HG02970 (cell line): ENCODE results near the gene PYGM.
A peak's percentile ranks its signal among the peaks of the same experiment; 100 is the strongest.

Experiments
- ATAC-seq: cut with Tn5 transposase; IDR thresholded peaks from one replicate; pipeline ENCODE4 v1.9.1; 2021; ENCODE audit warnings: mild to moderate bottlenecking, moderate library complexity, moderate number of reproducible peaks; ENCODE audit not compliant: unreplicated experiment, low FRiP score

PYGM gene

GRCh38 chr11:64792482-64792881, 32.7 kb upstream of the PYGM start:
- no peak for ATAC-seq

GRCh38 chr11:64791781-64792291, 32.1 kb upstream of the PYGM start:
- no peak for ATAC-seq

DNA sequence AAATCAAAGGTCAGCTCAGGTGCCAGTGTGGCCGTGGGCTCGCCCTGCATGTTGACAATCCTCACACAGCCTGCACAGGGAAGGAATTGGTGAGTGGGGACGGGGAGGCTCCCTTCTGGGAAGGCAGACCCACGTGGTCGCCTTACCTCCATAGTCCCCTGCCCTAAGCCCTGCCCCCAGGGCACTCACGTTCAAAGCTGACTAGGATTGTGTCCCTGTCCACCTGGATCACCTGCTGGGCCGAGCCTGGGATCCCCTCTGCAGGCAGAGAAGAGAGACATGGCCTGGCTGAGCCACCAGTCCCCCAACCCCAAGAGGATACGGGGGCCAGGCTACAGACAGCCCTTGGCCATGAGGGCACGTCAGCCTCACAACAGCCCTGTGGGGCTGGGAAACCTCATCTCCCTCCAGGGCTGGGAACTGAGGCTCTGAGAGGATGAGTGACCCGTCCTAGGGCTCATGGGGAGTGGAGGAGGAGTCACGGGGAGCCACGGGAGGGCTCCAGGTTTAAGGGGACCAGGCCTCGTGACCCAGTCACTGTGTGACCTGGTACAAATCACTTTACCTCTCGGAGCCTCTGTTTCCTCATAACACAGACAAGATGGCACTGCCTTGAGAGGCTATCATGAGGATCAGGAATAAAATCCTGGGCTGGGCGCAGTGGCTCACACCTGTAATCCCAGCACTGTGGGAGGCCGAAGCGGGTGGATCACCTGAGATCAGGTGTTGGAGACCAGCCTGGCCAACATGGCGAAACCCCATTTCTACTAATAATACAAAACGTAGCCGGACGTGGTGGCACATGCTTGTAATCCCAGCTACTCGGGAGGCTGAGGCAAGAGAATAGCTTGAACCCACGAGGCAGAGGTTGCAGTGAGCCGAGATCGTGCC, 30.7 kb upstream of the PYGM start:
- no peak for ATAC-seq

- ATAC-seq: no peak
These were observed 29.8 kb upstream of the PYGM start for GRCh38 chr11:64789331-64790204.

DNA sequence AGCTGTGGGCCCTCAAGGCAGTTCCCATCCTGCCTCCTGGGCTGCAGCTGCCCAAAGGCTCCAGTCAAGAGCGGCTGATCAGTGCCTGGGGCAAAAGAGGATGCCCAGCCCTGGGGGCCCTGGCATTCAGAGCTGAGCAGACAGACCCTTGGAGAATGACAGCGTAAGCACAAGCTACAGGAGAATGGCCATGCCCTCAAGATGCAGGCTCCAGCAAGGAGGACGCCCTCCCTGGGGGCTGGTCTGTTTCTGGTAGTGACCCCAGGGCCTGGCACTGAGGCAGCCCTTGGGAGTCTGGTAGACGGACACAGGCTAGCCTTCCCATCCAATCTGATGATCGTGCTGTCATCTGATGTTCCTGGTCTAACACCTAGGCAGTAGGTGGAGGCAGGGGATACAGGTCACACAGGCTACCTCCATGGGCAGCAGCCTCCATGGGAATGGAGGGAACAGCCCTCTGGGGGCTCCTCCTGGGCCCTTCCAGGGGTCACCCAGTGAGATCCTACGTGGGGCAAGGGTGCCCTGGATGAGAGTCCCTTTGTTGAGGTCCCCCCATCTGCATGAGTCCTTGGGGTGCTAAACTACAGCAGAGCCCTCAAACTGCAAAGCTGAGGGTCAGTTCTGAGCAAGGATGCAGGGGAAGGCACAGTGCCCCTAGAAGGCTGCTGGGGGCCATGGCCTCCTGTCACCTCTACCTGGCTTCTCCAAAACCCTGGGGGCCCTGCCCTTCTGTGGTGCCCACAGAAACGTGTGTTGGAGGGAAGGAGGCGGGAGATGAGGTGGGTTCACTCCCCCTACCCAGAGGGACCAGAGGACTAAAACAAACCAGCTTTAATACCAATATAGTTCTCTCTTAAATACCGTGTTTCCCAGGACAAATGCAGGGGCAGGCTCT, 28.8 kb upstream of the PYGM start:
- no peak for ATAC-seq

- ATAC-seq: no peak
These were observed 27.9 kb upstream of the PYGM start for GRCh38 chr11:64787526-64788320.

DNA sequence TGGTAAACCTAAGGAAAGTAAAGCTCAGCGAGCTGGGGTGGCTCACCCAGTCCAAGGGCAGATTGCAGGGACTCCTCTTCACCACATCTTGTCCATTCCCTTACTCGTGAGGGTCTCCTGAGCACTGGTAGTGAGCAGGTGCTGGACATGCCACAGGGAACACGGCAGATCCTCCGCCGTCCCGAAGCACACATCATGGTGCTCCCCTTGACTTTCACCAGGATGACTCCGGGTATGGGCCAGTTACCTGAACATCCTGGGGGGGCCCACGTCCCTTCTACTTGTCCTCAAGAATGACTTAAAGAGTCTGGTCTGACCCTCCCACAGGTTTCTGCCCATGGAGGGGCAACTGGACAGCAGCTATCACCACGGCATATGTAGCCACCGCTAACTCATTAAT, 26.5 kb upstream of the PYGM start:
- no peak for ATAC-seq

DNA sequence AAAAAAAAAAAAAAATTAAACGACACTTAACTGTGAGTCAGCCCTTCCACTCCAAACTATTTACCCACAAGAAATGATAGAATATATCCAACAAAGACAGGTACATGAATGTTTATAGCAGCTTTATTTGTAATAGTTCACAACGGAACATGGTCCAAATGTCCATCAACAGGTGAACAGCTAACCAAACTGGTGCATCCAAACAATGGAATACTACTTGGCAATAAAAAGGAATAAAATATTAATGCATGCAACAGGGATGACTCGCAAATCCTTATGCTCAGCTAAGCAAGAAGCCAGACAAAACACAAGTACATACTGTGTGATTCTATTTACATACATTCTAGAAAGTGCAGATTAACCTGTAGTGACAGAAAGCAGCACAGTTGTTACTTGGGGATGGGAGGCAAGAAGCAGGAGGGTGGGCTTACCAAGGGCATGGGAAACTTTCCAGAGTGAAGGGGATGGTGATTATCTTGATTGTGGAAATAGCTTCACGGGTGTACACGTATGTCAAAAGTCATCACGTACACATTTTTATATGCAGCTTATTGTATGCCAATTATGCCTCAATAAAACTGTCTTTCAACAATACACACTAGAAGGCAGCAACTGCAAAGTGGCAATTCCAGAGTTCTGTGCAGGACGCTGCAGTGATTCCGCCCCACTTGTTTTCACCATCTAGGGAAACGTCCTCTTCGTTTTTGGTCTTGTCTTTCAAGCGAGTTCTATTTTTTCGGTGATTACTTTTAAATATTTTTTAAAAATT, 25.2 kb upstream of the PYGM start:
- ATAC-seq: no peak

DNA sequence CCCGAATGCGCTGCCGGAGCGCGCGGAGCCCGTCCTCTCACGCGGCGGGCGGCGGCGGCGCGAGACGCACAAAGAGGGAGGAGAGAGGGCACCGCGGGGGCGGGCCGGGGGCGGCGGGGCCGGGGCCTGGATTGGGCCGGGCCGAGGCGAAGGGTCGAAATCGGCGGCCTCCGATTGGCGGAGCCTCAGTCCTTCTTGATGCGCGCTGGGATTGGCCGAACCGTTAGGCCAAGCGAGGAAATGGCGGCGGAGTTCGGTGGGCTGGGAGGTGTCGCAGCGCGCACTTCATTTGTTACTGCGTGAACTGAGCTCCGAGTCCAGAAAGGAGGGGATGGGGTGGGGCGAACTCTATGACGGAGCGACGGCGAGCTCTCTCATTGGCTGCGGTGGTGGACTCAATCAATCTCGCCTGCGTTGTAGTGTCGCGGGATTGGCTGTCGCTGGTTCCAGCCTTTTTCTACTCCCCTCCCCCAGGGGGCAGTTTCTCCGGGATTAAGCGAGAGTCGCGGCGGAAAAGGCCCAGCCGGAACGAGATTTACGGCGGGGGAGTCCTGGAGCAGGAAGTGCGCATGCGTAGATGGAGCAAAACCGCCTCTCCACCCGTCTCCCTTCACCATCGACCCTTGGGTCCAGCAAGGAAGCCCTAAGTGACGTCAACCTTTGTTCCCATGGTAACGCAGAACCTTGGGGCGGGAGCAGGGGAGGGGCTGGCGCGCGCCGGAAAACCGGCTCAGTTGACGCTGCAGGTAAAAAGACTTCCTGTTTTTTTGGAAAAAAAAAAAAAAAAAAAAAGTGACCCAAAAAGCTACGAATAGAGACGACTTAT, 18.9 kb upstream of the PYGM start, which contains the start of gene SF1:
SF1 (minus strand) TSS at position 70 of the 826 bp plus-strand sequence. CDS start 150 bp downstream, outside the sequence.
- ATAC-seq: peak; percentile 74

DNA sequence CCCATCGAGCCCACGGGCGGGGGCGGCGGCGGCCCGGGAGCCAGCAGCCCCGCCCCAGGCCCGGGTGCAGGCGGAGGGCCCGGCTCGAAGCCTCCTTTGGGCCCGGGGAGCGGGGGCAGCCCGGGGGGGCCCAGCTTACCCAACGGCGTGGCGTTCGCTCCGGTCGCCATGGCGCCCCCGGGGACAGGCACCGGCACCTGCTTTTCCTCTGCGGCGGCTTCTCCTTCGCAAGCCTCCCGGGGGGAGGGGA, 18.4 kb upstream of the PYGM start:
- peak; percentile 27 for ATAC-seq

DNA sequence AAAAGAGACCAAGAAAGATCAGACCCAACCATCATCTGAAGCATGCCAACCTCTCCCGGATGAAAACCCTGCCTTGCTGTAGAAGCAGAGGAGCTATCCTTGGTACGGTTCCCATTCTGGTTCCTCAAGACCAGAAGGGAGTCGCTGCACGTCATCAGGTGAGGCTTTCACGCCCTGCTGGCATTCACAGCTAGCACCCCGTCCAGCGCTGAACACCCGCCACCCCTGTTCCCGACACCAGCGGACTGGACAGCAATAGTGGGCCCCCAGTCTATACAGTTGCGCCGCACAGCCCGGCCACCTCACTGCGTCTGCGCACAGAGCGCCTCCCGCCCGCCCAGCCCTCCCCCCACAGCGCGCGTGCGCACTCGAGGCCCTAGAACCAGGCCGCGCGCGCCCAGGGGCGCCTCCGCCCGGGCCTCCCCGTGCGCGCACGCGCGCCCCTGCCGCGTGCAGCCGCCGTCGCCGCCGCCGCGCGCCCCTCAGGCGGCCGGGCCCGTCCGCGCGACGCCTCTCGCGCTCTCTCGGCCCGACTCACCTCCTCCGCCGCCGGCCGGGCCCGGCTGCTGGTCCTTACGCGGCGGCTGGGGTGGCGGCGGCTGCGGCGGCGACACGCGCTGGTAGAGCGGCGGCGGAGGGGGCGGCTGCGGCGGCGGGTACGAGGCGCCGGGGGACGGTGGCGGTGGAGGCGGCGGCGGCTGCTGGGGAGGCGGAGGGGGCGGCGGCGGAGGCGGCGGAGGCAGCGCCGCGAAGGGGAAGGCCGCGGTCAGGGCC, 17.9 kb upstream of the PYGM start:
- peak; percentile 31 for ATAC-seq

GRCh38 chr11:64776875-64777274, 17.1 kb upstream of the PYGM start:
- no peak for ATAC-seq

- ATAC-seq: no peak
These were observed 16.7 kb upstream of the PYGM start for GRCh38 chr11:64776425-64776824.

GRCh38 chr11:64774144-64774543, 14.4 kb upstream of the PYGM start:
- ATAC-seq: no peak

GRCh38 chr11:64772303-64773018, 12.7 kb upstream of the PYGM start:
- no peak for ATAC-seq

DNA sequence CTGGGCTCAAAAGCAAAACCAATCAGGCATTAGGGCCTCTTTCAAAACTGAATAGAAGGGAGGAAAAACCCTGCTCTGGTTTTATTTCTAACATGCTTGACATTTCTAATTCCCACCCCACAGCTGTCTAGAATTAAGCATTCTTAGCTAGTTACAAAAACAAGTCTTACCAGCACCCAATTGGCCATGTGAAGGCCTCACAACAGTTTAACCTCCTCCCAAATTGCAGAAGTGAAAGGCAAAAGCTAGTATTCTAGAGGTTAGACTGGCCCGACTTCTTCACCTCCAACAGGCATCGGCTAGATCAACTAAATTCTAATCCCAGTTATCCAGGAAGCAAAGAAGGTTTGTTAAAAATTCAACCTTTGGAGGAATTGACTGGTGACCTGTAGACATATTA, 12.1 kb upstream of the PYGM start:
- ATAC-seq: no peak

DNA sequence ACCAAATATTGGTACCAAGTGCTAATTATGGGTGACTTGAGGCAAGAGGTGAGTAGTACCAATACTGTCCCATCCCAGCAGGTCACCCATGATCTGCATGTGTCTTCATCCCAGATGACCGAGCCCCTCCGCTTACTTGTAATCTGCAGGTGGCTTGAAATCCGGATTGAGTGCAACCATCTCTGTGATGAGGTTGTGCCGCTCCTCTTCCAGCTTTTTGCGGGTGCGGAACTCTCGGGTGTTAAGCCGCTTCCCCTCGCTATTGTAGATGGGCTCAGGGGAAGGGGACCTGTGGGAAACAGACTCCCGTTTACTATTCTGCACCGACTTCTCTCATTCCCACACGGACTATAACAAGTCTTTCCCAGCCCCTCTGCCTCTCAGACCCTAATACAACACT, 10.3 kb upstream of the PYGM start:
- no peak for ATAC-seq
